GM12891 (cell line): Measurements from ENCODE around the gene PSMD14.

Experiments
- DNase-seq: peaks from one replicate; pipeline ENCODE4 v3.0.0; 2011; ENCODE audit warnings: low spot score; ENCODE audit not compliant: insufficient read length
- FAIRE-seq: peaks from 2 replicates; lab custom pipeline; 2011; peaks lifted over from hg19 to GRCh38; lab: Jason Lieb, UNC
- PAX5 ChIP-seq: IDR thresholded peaks from 2 replicates; pipeline ENCODE4 v1.6.1; 2011; ENCODE audit warnings: low read length, moderate library complexity, mild to moderate bottlenecking; ENCODE audit not compliant: insufficient read depth, severe bottlenecking
- POLR2A ChIP-seq: IDR thresholded peaks from 2 replicates; pipeline ENCODE4 v1.6.1; 2011; ENCODE audit warnings: low read depth, low read length, control low read depth
- POLR2AphosphoS5 ChIP-seq: IDR thresholded peaks from 2 replicates; pipeline ENCODE4 v1.6.1; 2011; ENCODE audit warnings: low read depth, low read length, control low read depth
- POU2F2 ChIP-seq: IDR thresholded peaks from 2 replicates; pipeline ENCODE4 v1.6.1; 2011; ENCODE audit warnings: low read depth, mild to moderate bottlenecking, control low read depth, low read length, moderate library complexity
- SPI1 ChIP-seq: IDR thresholded peaks from 2 replicates; pipeline ENCODE4 v1.6.1; 2011; ENCODE audit warnings: low read depth, low read length, control low read depth
- TAF1 ChIP-seq: IDR thresholded peaks from 2 replicates; pipeline ENCODE4 v1.6.1; 2011; ENCODE audit warnings: low read depth, low read length, control low read depth

The PSMD14 gene

GRCh38 chr2:161436411-161436810, 128.2 kb downstream of the PSMD14 start:
- no peak for FAIRE-seq
- TF ChIP-seq TAF1 (no peak), PAX5 (no peak), SPI1 (no peak), POLR2A (no peak), POLR2AphosphoS5 (no peak), POU2F2 (no peak)
- no peak for DNase-seq

GRCh38 chr2:161438598-161438997, 130.4 kb downstream of the PSMD14 start:
- FAIRE-seq (no peak), DNase-seq (no peak)
- TF ChIP-seq POLR2A (no peak), POU2F2 (no peak), TAF1 (no peak), SPI1 (no peak), POLR2AphosphoS5 (no peak), PAX5 (no peak)

- TF ChIP-seq POLR2A (no peak), POU2F2 (no peak), TAF1 (no peak)
- no peak for FAIRE-seq
- DNase-seq, result no peak
Measured at GRCh38 chr2:161445097-161445496, 136.9 kb downstream of the PSMD14 start.

GRCh38 chr2:161448431-161448830, 140.2 kb downstream of the PSMD14 start:
- FAIRE-seq, result no peak
- TF ChIP-seq SPI1 (no peak), PAX5 (no peak), POLR2AphosphoS5 (no peak), TAF1 (no peak), POLR2A (no peak), POU2F2 (no peak)
- DNase-seq, result no peak
